Osteoblast (primary cell): ENCODE measurements around the gene ATP6V1B1. TPM values are rescaled to one million over a fixed set of nuclear protein-coding genes. Genes with fewer than 3 reads are reported as not detected.

Source experiments
- DNase-seq: peaks from one replicate; pipeline ENCODE4 v3.0.0; 2011; ENCODE audit warnings: low spot score, mixed read lengths; ENCODE audit not compliant: insufficient read length; ENCODE audit errors: missing footprints
- H2AFZ ChIP-seq: 2 replicates; pipeline ENCODE4 v1.6.0; 2011; ENCODE audit warnings: mild to moderate bottlenecking, low read length
- H3K27ac ChIP-seq: 2 replicates; pipeline ENCODE4 v1.5.1; 2011; ENCODE audit warnings: mild to moderate bottlenecking, low read depth, low read length, moderate library complexity
- H3K27me3 ChIP-seq: 2 replicates; pipeline ENCODE4 v1.6.0; 2012; ENCODE audit warnings: mild to moderate bottlenecking, control low read depth, inconsistent platforms, low read length, moderate library complexity; ENCODE audit not compliant: insufficient read depth
- H3K36me3 ChIP-seq: 2 replicates; pipeline ENCODE4 v1.5.1; 2011; ENCODE audit warnings: mild to moderate bottlenecking, low read length, control low read depth, moderate library complexity; ENCODE audit not compliant: insufficient read depth
- H3K4me1 ChIP-seq: 2 replicates; pipeline ENCODE4 v1.5.1; 2011; ENCODE audit warnings: mild to moderate bottlenecking, low read length, control low read depth, moderate library complexity; ENCODE audit not compliant: insufficient read depth
- H3K4me2 ChIP-seq: 2 replicates; pipeline ENCODE4 v1.6.0; 2011; ENCODE audit warnings: mild to moderate bottlenecking, low read length; ENCODE audit not compliant: insufficient read depth
- H3K4me3 ChIP-seq: fragments of 200-600 bp; sonication (generic); 3 replicates; pipeline ENCODE4 v1.5.1; 2012; ENCODE audit warnings: mild to moderate bottlenecking, low read length, inconsistent platforms; ENCODE audit not compliant: insufficient read depth
- H3K79me2 ChIP-seq: 2 replicates; pipeline ENCODE4 v1.6.0; 2012; ENCODE audit warnings: mild to moderate bottlenecking, low read length, control low read depth, inconsistent platforms; ENCODE audit not compliant: insufficient read depth
- H3K9me3 ChIP-seq: 2 replicates; pipeline ENCODE4 v1.5.1; 2011; ENCODE audit warnings: low read depth, low read length, control low read depth
- H4K20me1 ChIP-seq: 2 replicates; pipeline ENCODE4 v1.6.0; 2012; ENCODE audit warnings: mild to moderate bottlenecking, low read length, control low read depth; ENCODE audit not compliant: insufficient read depth
- CTCF ChIP-seq: IDR thresholded peaks from 2 replicates; pipeline ENCODE4 v1.5.1; 2011; ENCODE audit warnings: mild to moderate bottlenecking, low read depth, low read length, moderate library complexity; ENCODE audit errors: extremely low read depth
- total RNA-seq: library from RNA; depleted of rRNA; stranded (reverse); fragments of >200 nt; gene quantifications from 2 replicates; pipeline ENCODE4 v1.2.3, GENCODE V29; 2012

ATP6V1B1 gene
- total RNA-seq, 1 donor, result 2.5 TPM

GRCh38 chr2:70930371-70931329, 5.0 kb upstream of the ATP6V1B1 start:
- H3K9me3 ChIP-seq, result no peaks in the 10 kb centered on the region
- no peak overlapping the region for H2AFZ ChIP-seq
- no peak overlapping the region for H3K27ac ChIP-seq
- no peak overlapping the region for H3K4me2 ChIP-seq
- TF ChIP-seq CTCF, result no peak
- H3K4me3 ChIP-seq, result no peak overlapping the region
- DNase-seq, result peak; percentile 70
- peaks cover 5% of the 10 kb centered on the region for H4K20me1 ChIP-seq
- H3K27me3 ChIP-seq, result no peaks in the 10 kb centered on the region
- H3K36me3 ChIP-seq, result no peaks in the 10 kb centered on the region
- H3K4me1 ChIP-seq, result no peaks in the 10 kb centered on the region
- no peaks in the 10 kb centered on the region for H3K79me2 ChIP-seq

- Histone ChIP-seq H3K4me1 (no peaks in the 10 kb centered on the region), H3K36me3 (no peaks in the 10 kb centered on the region), H4K20me1 (peaks cover 9% of the 10 kb centered on the region), H2AFZ (no peak overlapping the region), H3K9me3 (no peaks in the 10 kb centered on the region), H3K27me3 (no peaks in the 10 kb centered on the region), H3K4me2 (no peak overlapping the region), H3K79me2 (no peaks in the 10 kb centered on the region), H3K4me3 (no peak overlapping the region), H3K27ac (no peak overlapping the region)
- DNase-seq, result peak; percentile 53
- no peak for TF ChIP-seq CTCF
Measured at GRCh38 chr2:70931376-70932000, 4.2 kb upstream of the ATP6V1B1 start.

DNA sequence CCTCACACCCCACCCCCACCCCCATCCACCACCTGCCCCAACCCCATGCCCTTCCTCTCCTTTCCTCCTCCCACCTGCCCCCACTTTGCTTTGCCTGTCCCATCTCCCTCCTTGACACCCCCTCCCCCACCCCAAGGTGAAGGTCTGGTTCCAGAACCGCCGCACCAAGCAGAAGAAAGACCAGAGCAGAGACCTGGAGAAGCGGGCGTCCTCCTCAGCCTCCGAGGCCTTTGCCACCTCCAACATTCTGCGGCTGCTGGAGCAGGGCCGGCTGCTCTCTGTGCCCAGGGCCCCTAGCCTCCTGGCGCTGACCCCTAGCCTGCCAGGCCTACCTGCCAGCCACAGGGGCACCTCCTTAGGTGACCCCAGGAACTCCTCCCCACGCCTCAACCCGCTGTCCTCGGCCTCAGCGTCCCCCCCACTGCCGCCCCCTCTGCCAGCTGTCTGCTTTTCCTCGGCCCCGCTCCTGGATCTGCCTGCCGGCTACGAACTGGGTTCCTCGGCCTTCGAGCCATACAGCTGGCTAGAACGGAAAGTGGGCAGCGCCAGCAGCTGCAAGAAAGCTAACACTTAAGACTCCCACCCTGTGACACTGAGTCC, 3.0 kb upstream of the ATP6V1B1 start:
- no peak for TF ChIP-seq CTCF
- H3K27me3 ChIP-seq, result no peaks in the 10 kb centered on the region

DNA sequence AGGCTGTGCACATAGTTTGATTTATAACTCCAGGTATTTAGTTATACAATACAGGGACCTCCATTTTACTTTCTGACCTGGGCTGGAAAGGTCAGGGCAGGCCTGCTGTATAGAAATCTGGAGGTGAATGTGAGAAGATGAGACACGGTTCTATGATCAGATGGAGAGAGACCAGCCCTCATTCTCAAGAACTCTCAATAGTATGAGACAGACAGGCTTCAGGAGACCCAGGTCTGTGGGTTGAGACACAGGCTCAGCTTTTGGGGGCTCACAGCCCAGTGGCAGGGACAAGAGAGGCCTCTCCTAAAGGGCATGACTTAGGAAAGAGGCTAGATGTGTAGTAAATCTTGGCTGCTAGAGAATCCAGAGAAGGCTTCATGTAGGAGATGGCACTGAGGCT, 719 bp upstream of the ATP6V1B1 start:
- no peaks in the 10 kb centered on the region for H3K79me2 ChIP-seq
- no peaks in the 10 kb centered on the region for H3K36me3 ChIP-seq
- peaks cover 10% of the 10 kb centered on the region for H4K20me1 ChIP-seq
- no peaks in the 10 kb centered on the region for H3K27me3 ChIP-seq
- no peak for TF ChIP-seq CTCF
- no peak overlapping the region for H3K27ac ChIP-seq
- H3K4me3 ChIP-seq, result no peak overlapping the region
- H3K4me1 ChIP-seq, result no peaks in the 10 kb centered on the region
- no peak overlapping the region for H3K4me2 ChIP-seq
- H2AFZ ChIP-seq, result no peak overlapping the region
- no peaks in the 10 kb centered on the region for H3K9me3 ChIP-seq
- DNase-seq, result peak; percentile 60

More for the DNA sequence above, 3.0 kb upstream of the ATP6V1B1 start:
- no peaks in the 10 kb centered on the region for H3K36me3 ChIP-seq
- H3K79me2 ChIP-seq, result no peaks in the 10 kb centered on the region
- H3K4me3 ChIP-seq, result no peak overlapping the region
- no peaks in the 10 kb centered on the region for H3K9me3 ChIP-seq
- H3K4me2 ChIP-seq, result no peak overlapping the region
- peaks cover 12% of the 10 kb centered on the region for H4K20me1 ChIP-seq
- no peak for DNase-seq
- no peak overlapping the region for H3K27ac ChIP-seq
- no peaks in the 10 kb centered on the region for H3K4me1 ChIP-seq
- H2AFZ ChIP-seq, result no peak overlapping the region
